GM23248 (cell line): ENCODE results near the gene ZNF771.

Experiments used
- EZH2 ChIP-seq: fragments of 200-600 bp; sonication (generic); IDR thresholded peaks from 2 replicates; pipeline ENCODE4 v1.6.1; 2018; ENCODE audit warnings: antibody characterized with exemption, mild to moderate bottlenecking; ENCODE audit not compliant: insufficient read depth, poor library complexity, severe bottlenecking
- EZH2phosphoT487 ChIP-seq: fragments of 200-600 bp; sonication (generic); IDR thresholded peaks from 2 replicates; pipeline ENCODE4 v1.6.1; 2018; ENCODE audit warnings: antibody characterized with exemption, moderate library complexity, mild to moderate bottlenecking, low read depth; ENCODE audit not compliant: insufficient read depth

DNA sequence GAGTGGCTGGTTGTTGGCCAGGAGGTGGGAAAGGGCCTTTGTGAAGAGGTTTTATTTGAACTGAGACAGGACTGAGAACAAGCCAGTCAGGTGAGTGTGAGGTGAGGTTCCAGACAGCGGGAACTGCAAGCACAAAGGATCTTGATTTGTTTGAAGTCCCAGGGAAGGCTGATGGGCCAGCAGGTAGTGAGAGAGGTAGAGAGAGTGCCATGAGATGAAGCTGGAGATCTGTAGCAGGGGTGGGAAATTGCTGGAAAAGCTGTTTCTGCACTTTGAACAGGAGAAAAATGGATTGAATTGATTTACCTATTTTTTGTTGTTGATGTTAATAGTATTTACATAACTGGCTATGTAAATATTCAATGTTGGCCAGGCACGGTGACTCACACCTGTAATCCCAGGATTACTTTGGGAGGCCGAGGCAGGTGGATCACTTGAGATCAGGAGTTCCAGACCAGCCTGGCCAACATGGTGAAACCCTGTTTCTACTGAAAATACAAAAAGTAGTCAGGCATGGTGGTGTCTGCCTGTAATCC is 30.2 kb downstream of the ZNF771 start:
- TF ChIP-seq EZH2 (no peak), EZH2phosphoT487 (no peak)
